GM10248 (cell line): ENCODE results near the gene PLCB3.

Experiments used
- CTCF ChIA-PET: fragments of 300-600 bp; sonication (Branson Sonifier 250); formaldehyde crosslinking; extraction: SDS; loops from one replicate; lab custom pipeline; 2021; ENCODE audit warnings: antibody characterized with exemption; lab: Yijun Ruan, JAX
- POLR2A ChIA-PET: fragments of 350-650 bp; sonication (Branson Sonifier 250); formaldehyde crosslinking; extraction: SDS; loops from one replicate; lab custom pipeline; 2020; ENCODE audit warnings: antibody characterized with exemption; lab: Yijun Ruan, JAX
- DNase-seq: peaks from one replicate; pipeline ENCODE4 v3.0.0; 2012; ENCODE audit errors: extremely low spot score
- CTCF ChIP-seq: IDR thresholded peaks from 2 replicates; pipeline ENCODE4 v1.5.1; 2012; ENCODE audit warnings: mild to moderate bottlenecking, low read depth; ENCODE audit errors: extremely low read depth, missing control alignments, control extremely low read depth

PLCB3 gene

DNA sequence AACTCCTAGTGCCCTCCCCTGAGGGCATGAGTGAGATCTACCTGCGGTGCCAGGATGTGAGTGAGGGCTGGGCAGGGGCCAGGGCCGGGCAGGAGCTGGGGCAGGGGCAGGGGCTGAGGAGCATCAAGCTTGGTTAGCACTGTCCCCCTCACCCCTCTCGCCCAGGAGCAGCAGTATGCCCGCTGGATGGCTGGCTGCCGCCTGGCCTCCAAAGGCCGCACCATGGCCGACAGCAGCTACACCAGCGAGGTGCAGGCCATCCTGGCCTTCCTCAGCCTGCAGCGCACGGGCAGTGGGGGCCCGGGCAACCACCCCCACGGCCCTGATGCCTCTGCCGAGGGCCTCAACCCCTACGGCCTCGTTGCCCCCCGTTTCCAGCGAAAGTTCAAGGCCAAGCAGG, 31.1 kb upstream of the PLCB3 start:
- ChIA-PET POLR2A (interaction anchor here (0.8 kb wide), 1 partner anchor 14 kb away, joined by 3 read pairs; no protein-coding TSS in a partner anchor), CTCF (interaction anchor here (1.5 to 30.9 kb wide), 2 partner anchors 10 to 25 kb away, joined by 3 to 368 read pairs; partner anchors contain the start of gene FERMT3)
- no peak for DNase-seq
- no peak for TF ChIP-seq CTCF

GRCh38 chr11:64220798-64221197, 30.5 kb upstream of the PLCB3 start:
- TF ChIP-seq CTCF: no peak
- POLR2A ChIA-PET: interaction anchor here (0.8 kb wide), 1 partner anchor 15 kb away, joined by 3 read pairs; no protein-coding TSS in a partner anchor
- DNase-seq: no peak
- CTCF ChIA-PET: interaction anchor here (1.5 to 30.9 kb wide), 2 partner anchors 10 to 24 kb away, joined by 3 to 368 read pairs; partner anchors contain the start of gene FERMT3

- TF ChIP-seq CTCF: no peak
- DNase-seq: no peak
- CTCF ChIA-PET: interaction anchor here (1.3 to 30.9 kb wide), 3 partner anchors 12 to 82 kb away, joined by 3 to 368 read pairs (median 7); partner anchors contain the start of gene FERMT3
- POLR2A ChIA-PET: interaction anchor here (0.6 kb wide), 1 partner anchor 10 kb away, joined by 4 read pairs; no protein-coding TSS in a partner anchor
Observed at GRCh38 chr11:64222651-64223000, 28.7 kb upstream of the PLCB3 start.

- no peak for DNase-seq
- POLR2A ChIA-PET: interaction anchor here (0.6 to 1.2 kb wide), 2 partner anchors 10 to 38 kb away, joined by 3 to 4 read pairs; partner anchors contain the start of gene STIP1
- CTCF ChIA-PET: interaction anchor here (1.1 to 30.9 kb wide), 3 partner anchors 13 to 81 kb away, joined by 5 to 368 read pairs (median 7); partner anchors contain the start of genes FERMT3 and PLCB3
- TF ChIP-seq CTCF: no peak
Observed at GRCh38 chr11:64223001-64223651, 28.2 kb upstream of the PLCB3 start.

DNA sequence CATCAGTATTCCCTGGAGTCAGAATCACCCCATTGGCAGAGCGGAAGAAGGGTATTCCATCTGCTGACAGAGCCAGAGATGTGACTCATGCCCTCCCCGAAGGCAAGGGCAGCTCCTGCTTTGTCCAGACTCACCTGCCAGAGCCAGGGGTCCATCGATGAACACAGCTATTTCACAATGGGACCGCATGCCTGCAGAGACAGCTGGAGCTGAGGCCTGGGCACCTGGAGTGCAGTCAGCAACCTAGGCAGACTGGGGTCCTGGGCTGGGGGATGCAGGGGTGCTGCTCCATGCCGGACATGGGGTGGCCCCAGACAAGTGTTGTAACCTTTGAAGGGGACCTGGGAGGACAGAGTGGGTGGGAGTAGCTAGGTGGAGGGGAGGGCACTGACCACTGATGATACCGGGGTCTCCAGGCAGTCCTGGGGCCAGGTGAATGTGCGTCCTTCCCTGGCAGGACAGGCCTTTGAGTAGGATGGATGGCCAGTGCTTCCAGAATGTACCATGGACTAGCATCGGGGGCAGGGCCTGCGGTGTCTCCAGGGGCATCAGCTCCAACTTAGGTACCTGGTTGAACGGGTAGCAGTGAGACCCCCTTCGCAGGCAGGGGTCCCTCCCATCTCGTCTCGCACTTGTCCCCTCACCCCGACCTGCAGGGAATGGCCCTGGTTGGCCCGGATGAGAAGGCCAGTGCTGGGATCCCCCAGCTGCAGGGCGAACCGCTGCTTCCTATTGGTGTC, 27.0 kb upstream of the PLCB3 start:
- ChIA-PET CTCF (interaction anchor here (1.1 to 30.9 kb wide), 5 partner anchors 12 to 28 kb away, joined by 3 to 368 read pairs (median 5); partner anchors contain the start of genes FERMT3 and PLCB3), POLR2A (interaction anchor here (0.7 to 3.8 kb wide), 3 partner anchors 17 to 39 kb away, joined by 3 to 21 read pairs (median 3); partner anchors contain the start of genes FERMT3, FKBP2 and STIP1)
- DNase-seq: no peak
- no peak for TF ChIP-seq CTCF
